ENCODE results near the gene FDCSP. TPM values are rescaled to one million over a fixed set of nuclear protein-coding genes. Genes with fewer than 3 reads are reported as not detected.

FDCSP gene
- total RNA-seq, 1 experiment from 2014 or later: not detected

DNA sequence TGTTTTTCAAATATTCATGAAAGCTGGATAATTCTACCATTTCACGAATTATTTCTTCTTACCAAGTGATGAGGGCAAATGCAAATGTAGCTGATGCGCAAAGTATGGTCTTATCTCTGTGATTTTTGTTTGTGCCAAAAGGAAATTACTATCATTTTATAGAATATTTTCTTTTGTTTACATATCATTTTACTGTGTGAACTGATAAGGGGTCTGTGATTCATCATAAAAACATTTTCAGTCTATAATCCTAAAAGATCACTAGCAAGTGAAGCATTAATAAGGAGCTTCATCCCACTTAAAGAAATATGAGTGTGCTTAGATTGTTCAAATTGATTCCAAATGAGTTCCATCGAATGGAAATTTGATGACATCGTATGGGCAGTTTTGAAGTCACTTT, 17.2 kb downstream of the FDCSP start:
- TF ChIP-seq, protein P1, sequence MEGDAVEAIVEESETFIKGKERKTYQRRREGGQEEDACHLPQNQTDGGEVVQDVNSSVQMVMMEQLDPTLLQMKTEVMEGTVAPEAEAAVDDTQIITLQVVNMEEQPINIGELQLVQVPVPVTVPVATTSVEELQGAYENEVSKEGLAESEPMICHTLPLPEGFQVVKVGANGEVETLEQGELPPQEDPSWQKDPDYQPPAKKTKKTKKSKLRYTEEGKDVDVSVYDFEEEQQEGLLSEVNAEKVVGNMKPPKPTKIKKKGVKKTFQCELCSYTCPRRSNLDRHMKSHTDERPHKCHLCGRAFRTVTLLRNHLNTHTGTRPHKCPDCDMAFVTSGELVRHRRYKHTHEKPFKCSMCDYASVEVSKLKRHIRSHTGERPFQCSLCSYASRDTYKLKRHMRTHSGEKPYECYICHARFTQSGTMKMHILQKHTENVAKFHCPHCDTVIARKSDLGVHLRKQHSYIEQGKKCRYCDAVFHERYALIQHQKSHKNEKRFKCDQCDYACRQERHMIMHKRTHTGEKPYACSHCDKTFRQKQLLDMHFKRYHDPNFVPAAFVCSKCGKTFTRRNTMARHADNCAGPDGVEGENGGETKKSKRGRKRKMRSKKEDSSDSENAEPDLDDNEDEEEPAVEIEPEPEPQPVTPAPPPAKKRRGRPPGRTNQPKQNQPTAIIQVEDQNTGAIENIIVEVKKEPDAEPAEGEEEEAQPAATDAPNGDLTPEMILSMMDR (conservative IDR thresholded peaks at IDR 0.05): no peak
- H3K4ac ChIP-seq (ENCODE audit: low read depth, low read length): no peak overlapping the region
- H4K91ac ChIP-seq (ENCODE audit: insufficient read length, low read depth, low read length): no peak overlapping the region
- no peak overlapping the region for H3K23ac ChIP-seq (ENCODE audit: insufficient read length, low read depth, low read length)
- no peak overlapping the region for H3T11ph ChIP-seq (ENCODE audit: low read length)
- Mint-ChIP-seq H3K4me1 (no peaks in the 10 kb centered on the region), H3K27ac (no peak overlapping the region), H3K36me3 (ENCODE audit: insufficient read depth in 1 of 3, low read depth in 3 of 3) (no peaks in the 10 kb centered on the region), H3K4me3 (no peak overlapping the region), H3K27me3 (ENCODE audit: low read depth) (no peaks in the 10 kb centered on the region), H3K9me3 (no peaks in the 10 kb centered on the region)
- H3K4me2 ChIP-seq (ENCODE audit: insufficient read depth, insufficient read length, low read length): no peak overlapping the region
- no peak overlapping the region for H2BK120ac ChIP-seq (ENCODE audit: low read depth, low read length, poor library complexity, severe bottlenecking)
- no peak overlapping the region for H3K27ac ChIP-seq (ENCODE audit: insufficient read length, low read depth, low read length)
- no peaks in the 10 kb centered on the region for H3K23me2 ChIP-seq (ENCODE audit: insufficient read length, low read depth, low read length, poor library complexity, severe bottlenecking)
- H2BK15ac ChIP-seq (ENCODE audit: low read depth, low read length): no peak overlapping the region
- no peak overlapping the region for H4K8ac ChIP-seq (replicated peaks; ENCODE audit: insufficient read length, low read depth, low read length)
- H2BK12ac ChIP-seq (ENCODE audit: insufficient read length, low read depth, low read length): no peak overlapping the region
- H4K5ac ChIP-seq (ENCODE audit: insufficient read length, low read depth, low read length): no peak overlapping the region
- no peak overlapping the region for H2AFZ ChIP-seq (ENCODE audit: low read length)
- no peak overlapping the region for H3K56ac ChIP-seq (ENCODE audit: insufficient read length, low read depth, low read length)
- H2BK20ac ChIP-seq (ENCODE audit: low read depth, low read length, poor library complexity, severe bottlenecking): no peak overlapping the region
- H2BK5ac ChIP-seq (ENCODE audit: insufficient read length, low read length): no peak overlapping the region
- no peak overlapping the region for H3K14ac ChIP-seq (ENCODE audit: insufficient read depth, low read length)
- no peaks in the 10 kb centered on the region for H3K27me3 ChIP-seq (ENCODE audit: insufficient read depth, low read length)
- DNase-seq: no peak
- H3K79me2 ChIP-seq (ENCODE audit: insufficient read depth, low read length): no peaks in the 10 kb centered on the region
- no CpG with 5 or more reads among the region's 4 CpGs for WGBS (ENCODE audit: extremely low coverage, insufficient read length, low lambda C conversion rate)
- H3K18ac ChIP-seq (ENCODE audit: insufficient read length, low read depth, low read length): no peak overlapping the region
- no peaks in the 10 kb centered on the region for H3K9me3 ChIP-seq (ENCODE audit: control insufficient read depth, low read depth, low read length)
- H3K9ac ChIP-seq (ENCODE audit: extremely low read depth, insufficient read length, low read length): no peak overlapping the region
- H3K4me1 ChIP-seq (ENCODE audit: insufficient read depth, low read length): no peaks in the 10 kb centered on the region
- no peaks in the 10 kb centered on the region for H3K79me1 ChIP-seq (ENCODE audit: insufficient read depth, low read depth, low read length, poor library complexity, severe bottlenecking)
- no peaks in the 10 kb centered on the region for H4K20me1 ChIP-seq (ENCODE audit: control insufficient read depth, insufficient read depth, insufficient read length)
- H2AK5ac ChIP-seq (ENCODE audit: insufficient read length, low read length): no peak overlapping the region

All from H9 (cell line).